GM12873 (cell line): ENCODE data around the gene MSRB2.

Source experiments
- CTCF ChIP-seq: IDR thresholded peaks from 2 replicates; pipeline ENCODE4 v1.5.1; 2012; ENCODE audit warnings: low read depth, mild to moderate bottlenecking, moderate library complexity, low read length, control low read depth; ENCODE audit not compliant: insufficient read depth; ENCODE audit errors: missing control alignments

Gene MSRB2

GRCh38 chr10:23136462-23136861 is 41.1 kb downstream of the MSRB2 start:
- no peak for TF ChIP-seq CTCF

GRCh38 chr10:23139677-23140076 is 44.3 kb downstream of the MSRB2 start:
- no peak for TF ChIP-seq CTCF

GRCh38 chr10:23141995-23142394 is 46.6 kb downstream of the MSRB2 start:
- no peak for TF ChIP-seq CTCF

GRCh38 chr10:23146258-23146657 is 50.9 kb downstream of the MSRB2 start:
- no peak for TF ChIP-seq CTCF

- no peak for TF ChIP-seq CTCF
Measured at GRCh38 chr10:23147035-23147434, 51.7 kb downstream of the MSRB2 start.

GRCh38 chr10:23148214-23148613 is 52.8 kb downstream of the MSRB2 start:
- no peak for TF ChIP-seq CTCF

GRCh38 chr10:23150091-23150490 is 54.7 kb downstream of the MSRB2 start:
- TF ChIP-seq CTCF: no peak
